T1000 (cell line): ENCODE data around the gene SETDB2.

Experiments used
- DNase-seq: peaks from one replicate; lab custom pipeline; 2025; ENCODE audit warnings: mixed read lengths; lab: John Stamatoyannopoulos, UW

The SETDB2 gene

GRCh38 chr13:49443704-49444523 lies at the start of gene SETDB2, which contains the start of gene CAB39L:
SETDB2 (plus strand) TSS chr13:49444274; CDS start chr13:49451894, 7,620 bp downstream.
CAB39L (minus strand) TSS chr13:49444064; CDS start chr13:49382910, 61,154 bp downstream.
- peak; percentile 98 for DNase-seq

DNA sequence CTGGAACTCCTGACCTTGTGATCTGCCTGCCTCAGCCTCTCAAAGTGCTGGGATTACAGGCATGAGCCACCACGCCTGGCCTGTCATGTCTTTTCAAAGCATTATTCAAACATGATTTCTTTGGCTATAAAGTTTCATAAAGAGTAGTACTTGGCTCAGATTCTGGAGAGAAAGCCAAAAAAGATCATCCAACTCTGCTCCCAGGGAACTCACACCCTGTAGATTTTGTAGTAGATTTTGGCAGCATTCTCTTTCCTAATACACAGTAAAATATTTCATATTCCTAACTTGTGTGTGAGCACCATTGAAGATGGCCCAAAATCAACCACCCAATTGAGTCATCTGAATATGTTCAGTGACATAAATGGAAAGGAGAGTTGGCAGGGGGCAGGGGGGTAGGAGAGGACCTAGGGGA lies 48.6 kb upstream of the SETDB2 start:
- no peak for DNase-seq

DNA sequence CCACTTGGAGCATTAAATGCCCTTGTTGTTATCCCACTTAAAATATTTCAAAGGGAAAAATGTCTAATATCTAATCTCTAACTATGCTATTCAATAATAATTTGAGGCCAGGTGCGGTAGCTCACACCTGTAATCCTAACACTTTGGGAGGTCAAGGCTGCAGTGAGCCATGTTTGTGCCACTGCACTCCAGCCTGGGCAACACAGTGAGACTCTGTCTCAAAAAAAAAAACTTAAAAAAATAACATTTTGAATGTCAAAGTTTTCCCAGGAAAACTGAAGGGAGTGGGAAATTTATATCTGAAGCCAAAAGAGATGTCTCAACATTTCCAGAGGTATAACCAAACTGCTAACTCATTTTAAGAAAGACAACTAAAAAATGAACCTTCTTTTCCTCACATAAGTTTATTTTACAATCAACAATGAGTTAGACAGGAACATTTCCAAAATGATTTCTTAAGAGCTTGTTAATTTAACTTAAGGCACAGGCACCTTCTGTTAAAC lies 48.1 kb upstream of the SETDB2 start:
- no peak for DNase-seq

- no peak for DNase-seq
Observed at GRCh38 chr13:49399801-49400472, 44.1 kb upstream of the SETDB2 start.

GRCh38 chr13:49400755-49401659 lies 43.1 kb upstream of the SETDB2 start:
- no peak for DNase-seq

DNA sequence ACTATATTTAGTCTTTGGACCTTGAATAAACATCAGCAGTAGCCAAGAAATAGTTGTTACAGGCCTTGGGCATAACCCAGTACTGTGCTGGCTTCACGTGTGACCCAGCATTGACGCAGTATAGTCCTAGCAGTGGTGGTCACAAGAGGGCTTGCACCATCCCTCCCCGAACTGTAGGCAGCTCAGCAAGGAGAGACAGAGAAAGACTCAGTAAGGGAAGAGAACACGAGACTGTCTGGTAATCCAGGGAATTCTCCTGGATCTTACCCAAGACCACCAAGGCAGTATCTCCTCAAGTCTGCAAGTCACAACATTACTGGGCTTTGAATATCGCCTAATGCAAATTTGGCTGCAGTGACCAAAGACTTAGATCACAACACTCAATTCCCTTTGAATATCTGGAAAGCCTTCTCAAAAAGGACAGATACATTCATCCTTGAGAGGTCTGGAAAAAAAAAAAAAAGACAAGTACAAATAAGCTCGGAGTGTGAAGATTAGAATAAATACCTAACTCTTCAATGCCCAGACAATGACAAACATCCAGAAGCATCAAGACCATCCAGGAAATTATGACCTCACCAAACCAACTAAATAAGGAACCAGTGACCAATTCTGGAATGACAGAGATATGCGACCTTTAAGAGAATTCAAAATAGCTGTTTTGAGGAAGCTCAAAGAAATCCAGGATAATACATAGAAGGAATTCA lies 39.9 kb upstream of the SETDB2 start:
- DNase-seq, result no peak

GRCh38 chr13:49404703-49405020 lies 39.4 kb upstream of the SETDB2 start:
- no peak for DNase-seq

DNA sequence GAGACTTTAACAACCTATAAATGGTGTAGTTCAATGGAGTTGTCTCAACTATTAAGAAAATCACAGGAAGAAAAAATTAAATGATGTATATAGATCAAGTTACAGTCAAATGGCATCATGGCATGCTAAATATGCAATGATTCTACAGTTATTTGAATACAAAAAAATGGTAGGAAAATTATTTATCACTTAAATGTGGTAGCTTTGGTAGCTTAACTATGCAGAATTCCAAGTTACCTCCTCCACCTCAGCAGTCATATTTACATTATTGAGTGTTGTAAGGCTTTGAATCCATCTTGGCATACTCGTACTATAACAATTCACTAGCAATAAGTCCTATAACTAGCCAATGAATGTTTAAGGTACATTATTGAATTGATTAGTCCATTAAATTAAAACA lies 37.0 kb upstream of the SETDB2 start:
- no peak for DNase-seq

- DNase-seq, result no peak
Observed at GRCh38 chr13:49407936-49408335, 36.1 kb upstream of the SETDB2 start.

- DNase-seq, result no peak
Observed at GRCh38 chr13:49409008-49409407, 35.1 kb upstream of the SETDB2 start.

DNA sequence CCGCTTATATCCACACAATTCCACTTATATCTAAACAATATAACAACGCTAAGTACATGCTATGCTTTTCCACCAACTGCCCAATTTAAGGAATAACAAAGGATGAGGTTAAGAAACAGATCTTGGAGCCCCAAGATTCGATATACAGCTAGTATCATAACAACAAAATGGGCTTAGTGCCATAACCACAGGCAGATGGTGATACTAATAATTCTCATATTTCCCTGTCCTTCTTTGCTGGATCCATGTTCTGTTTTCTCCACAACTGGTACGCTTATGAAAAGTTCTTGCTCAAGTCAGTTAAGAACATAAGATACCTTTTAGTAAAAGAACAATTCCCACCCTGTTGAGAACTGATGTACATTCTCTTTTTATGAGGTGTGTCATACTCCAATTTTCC lies 34.1 kb upstream of the SETDB2 start:
- no peak for DNase-seq

DNA sequence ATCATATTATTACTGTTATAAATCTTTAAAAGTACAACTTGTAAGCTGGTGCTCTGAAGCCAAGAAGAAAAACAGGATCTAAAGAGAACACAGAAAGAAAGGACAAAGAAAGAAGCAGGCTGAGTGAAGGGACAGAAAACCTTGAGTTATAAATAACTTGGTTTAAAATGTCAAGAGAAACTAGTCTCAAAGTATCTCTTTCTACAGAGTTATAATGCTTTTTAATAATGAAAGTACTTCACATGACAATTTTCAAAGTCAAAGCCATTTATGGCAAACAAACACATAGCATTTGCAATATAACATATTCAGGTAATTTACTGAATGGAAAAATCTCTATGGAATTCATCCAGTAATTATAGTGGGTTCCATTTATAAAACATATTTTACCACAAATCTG lies 33.6 kb upstream of the SETDB2 start:
- DNase-seq, result no peak

GRCh38 chr13:49411353-49411752 lies 32.7 kb upstream of the SETDB2 start:
- no peak for DNase-seq

- no peak for DNase-seq
Observed at GRCh38 chr13:49412749-49413148, 31.3 kb upstream of the SETDB2 start.

GRCh38 chr13:49417161-49417560 lies 26.9 kb upstream of the SETDB2 start:
- DNase-seq, result no peak

GRCh38 chr13:49418206-49418605 lies 25.9 kb upstream of the SETDB2 start:
- no peak for DNase-seq

DNA sequence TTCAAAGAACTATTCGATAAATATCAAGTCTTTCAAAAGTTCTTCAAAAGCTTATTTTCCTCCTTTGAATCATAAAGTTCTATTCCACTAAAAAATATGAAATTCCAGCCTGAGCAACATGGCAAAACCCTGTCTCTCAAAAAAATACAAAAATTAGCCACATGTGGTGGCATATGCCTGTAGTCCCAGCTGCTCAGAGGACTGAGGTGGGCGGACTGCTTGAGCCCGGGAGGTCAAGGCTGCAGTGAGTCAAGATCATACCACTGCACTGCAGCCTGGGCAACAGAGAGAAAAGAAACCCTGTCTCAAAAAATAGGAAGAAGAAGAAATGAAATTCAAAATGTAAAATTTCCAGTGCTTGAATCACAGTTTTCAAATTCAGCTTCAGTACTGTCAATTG lies 24.8 kb upstream of the SETDB2 start:
- DNase-seq, result no peak

GRCh38 chr13:49421391-49421790 lies 22.7 kb upstream of the SETDB2 start:
- DNase-seq, result no peak

- DNase-seq, result no peak
Observed at GRCh38 chr13:49424011-49424560, 20.0 kb upstream of the SETDB2 start.

DNA sequence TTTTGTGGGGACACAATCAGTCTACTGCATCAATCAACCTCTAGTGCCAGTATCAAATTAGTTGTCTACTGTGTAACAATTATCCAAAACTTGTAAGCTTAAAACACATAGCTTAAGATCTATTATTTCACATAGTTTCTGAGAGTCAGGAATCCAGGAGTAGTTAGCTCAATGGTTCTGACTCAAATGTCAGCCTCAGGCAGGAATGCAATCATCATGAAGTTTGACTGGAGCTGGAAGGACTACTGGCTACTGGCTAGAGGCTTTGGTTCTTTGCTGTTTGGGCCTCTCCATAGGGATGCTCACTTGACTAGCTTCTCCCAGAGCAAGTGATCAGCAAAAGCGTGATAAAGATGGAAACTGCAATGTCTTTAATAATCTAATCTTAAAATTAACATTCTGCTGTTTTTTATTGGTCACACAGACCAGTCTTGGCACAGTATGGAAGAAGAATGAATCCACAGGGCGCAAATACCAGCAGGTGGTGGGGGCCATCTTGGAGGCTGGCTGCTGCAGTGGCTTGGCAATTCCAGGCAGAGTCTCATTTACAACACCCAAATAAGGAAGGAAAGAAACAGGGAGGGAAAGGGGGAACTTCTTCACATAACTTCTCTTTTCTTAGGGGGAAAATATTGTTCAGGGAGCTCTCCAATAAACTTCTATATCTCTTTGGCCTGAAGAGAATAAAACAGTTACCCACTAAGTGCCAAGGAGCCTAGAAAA lies 15.9 kb upstream of the SETDB2 start:
- DNase-seq, result no peak

DNA sequence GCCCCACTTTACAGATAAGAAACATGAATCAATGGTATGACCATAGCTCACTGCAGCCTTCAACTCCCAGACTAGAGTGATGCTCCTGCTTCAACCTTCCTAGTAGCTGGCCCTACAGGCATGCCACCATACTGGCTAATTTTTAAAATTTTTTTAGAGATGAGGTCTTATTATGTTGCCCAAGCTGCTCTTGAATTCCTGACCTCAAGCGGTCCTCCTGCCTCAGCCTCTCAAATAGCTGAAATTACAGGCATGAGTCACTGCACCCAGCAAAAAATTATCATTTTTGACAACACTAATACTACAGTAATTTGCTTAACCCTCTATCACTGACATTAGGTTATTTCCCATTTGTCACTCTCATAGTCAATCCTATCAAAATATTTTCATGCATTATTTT lies 15.0 kb upstream of the SETDB2 start:
- DNase-seq, result no peak
